Stomach (tissue), 8 donors: ENCODE measurements around the gene SSH3. TPM values are rescaled to one million over a fixed set of nuclear protein-coding genes. Genes with fewer than 3 reads are reported as not detected.

Experiments used
- polyA plus RNA-seq, 3 donors: library from polyadenylated mRNA; stranded (reverse); fragments of 200-250 nt; gene quantifications; one replicate each; pipeline ENCODE4 v1.2.3, GENCODE V29; 2013
- small RNA-seq, 4 donors: library from RNA; depleted of rRNA; stranded (forward); fragments of <200 nt; gene quantifications; one replicate each; pipeline ENCODE3, GENCODE V24; 2016
- total RNA-seq, 5 donors: library from RNA; depleted of rRNA; stranded (reverse); fragments of >200 nt; gene quantifications; one replicate each; pipeline versions ENCODE4 v1.1.0 to v1.2.3, GENCODE V29; 2014 to 2016
- donor health status: healthy with polysubstance abuse.
- donor health status: Bipolar disorder and iron deficiency.
- donor health status: healthy.

The SSH3 gene
- total and polyA plus RNA-seq, 8 donors, result 18.8 to 217 (median 34.9) TPM

Small RNA genes lying within 50 kb of the gene (small RNA-seq; reads per million reads assigned to genes)
- 0 reads per million in 4 donors for gene RN7SKP239

Other genes starting within 250 kb of the SSH3 start
- 10 to 100 TPM in 2 of 5 donors, 1 to 10 TPM in 3; 1.2 to 41.2 (median 9.4) TPM for gene RHOD, start 246.7 kb upstream of the SSH3 start, total RNA-seq
- 10 to 100 TPM; 34.4 to 46.8 (median 38.8) TPM for gene RHOD, start 246.7 kb upstream of the SSH3 start, polyA plus RNA-seq
- gene KDM2A, start 184.3 kb upstream of the SSH3 start, total RNA-seq, result 100 to 1,000 TPM in 3 of 5 donors, 10 to 100 TPM in 2; 50.7 to 125 (median 110) TPM
- 10 to 100 TPM; 15.4 to 24.9 (median 20.0) TPM for gene KDM2A, start 184.3 kb upstream of the SSH3 start, polyA plus RNA-seq
- gene GRK2, start 37.1 kb upstream of the SSH3 start, total RNA-seq, result 100 to 1,000 TPM in 4 of 5 donors, 10 to 100 TPM in 1; 53.8 to 266 (median 131) TPM
- 10 to 100 TPM; 44.0 to 59.4 (median 46.5) TPM for gene GRK2, start 37.1 kb upstream of the SSH3 start, polyA plus RNA-seq
- 10 to 100 TPM; 24.6 to 96.4 (median 42.6) TPM for gene ANKRD13D, start 14.2 kb upstream of the SSH3 start, total RNA-seq
- gene ANKRD13D, start 14.2 kb upstream of the SSH3 start, polyA plus RNA-seq, result 10 to 100 TPM; 18.5 to 61.3 (median 30.9) TPM
- gene POLD4, start 50.0 kb downstream of the SSH3 start, total RNA-seq, result 100 to 1,000 TPM in 1 of 5 donors, 10 to 100 TPM in 4; 13.8 to 117 (median 54.8) TPM
- gene POLD4, start 50.0 kb downstream of the SSH3 start, polyA plus RNA-seq, result 100 to 1,000 TPM; 129 to 316 (median 153) TPM
- gene CLCF1, start 70.1 kb downstream of the SSH3 start, total RNA-seq, result 10 to 100 TPM in 3 of 5 donors, 1 to 10 TPM in 1, not detected in 1; 2.6 to 69.2 (median 17.8) TPM
- gene CLCF1, start 70.1 kb downstream of the SSH3 start, polyA plus RNA-seq, result 1 to 10 TPM; 2.7 to 5.4 (median 3.2) TPM
- gene RAD9A, start 88.5 kb downstream of the SSH3 start, total RNA-seq, result 10 to 100 TPM in 4 of 5 donors, 1 to 10 TPM in 1; 7.0 to 88.9 (median 29.5) TPM
- gene RAD9A, start 88.5 kb downstream of the SSH3 start, polyA plus RNA-seq, result 10 to 100 TPM; 11.8 to 30.3 (median 17.0) TPM
- 100 to 1,000 TPM in 2 of 5 donors, 10 to 100 TPM in 3; 28.6 to 229 (median 97.9) TPM for gene PPP1CA, start 98.3 kb downstream of the SSH3 start, total RNA-seq
- gene PPP1CA, start 98.3 kb downstream of the SSH3 start, polyA plus RNA-seq, result 100 to 1,000 TPM; 109 to 203 (median 153) TPM
- gene TBC1D10C, start 100.6 kb downstream of the SSH3 start, total RNA-seq, result 10 to 100 TPM in 1 of 5 donors, 1 to 10 TPM in 3, under 1 TPM in 1; 0.29 to 12.0 (median 3.5) TPM
- gene TBC1D10C, start 100.6 kb downstream of the SSH3 start, polyA plus RNA-seq, result 1 to 10 TPM; 2.8 to 6.1 (median 5.5) TPM
- gene CARNS1, start 112.1 kb downstream of the SSH3 start, total RNA-seq, result 10 to 100 TPM in 3 of 5 donors, 1 to 10 TPM in 1, under 1 TPM in 1; 0.29 to 33.3 (median 15.4) TPM
- gene CARNS1, start 112.1 kb downstream of the SSH3 start, polyA plus RNA-seq, result 1 to 10 TPM in 2 of 3 donors, under 1 TPM in 1; 0.88 to 3.4 (median 2.4) TPM
- gene RPS6KB2, start 125.0 kb downstream of the SSH3 start, total RNA-seq, result 100 to 1,000 TPM in 2 of 5 donors, 10 to 100 TPM in 3; 29.7 to 434 (median 82.3) TPM
- gene RPS6KB2, start 125.0 kb downstream of the SSH3 start, polyA plus RNA-seq, result 10 to 100 TPM; 49.3 to 74.1 (median 68.9) TPM
- gene PTPRCAP, start 134.2 kb downstream of the SSH3 start, total RNA-seq, result 10 to 100 TPM in 1 of 5 donors, 1 to 10 TPM in 2, not detected in 2; 1.7 to 15.2 (median 3.5) TPM
- gene PTPRCAP, start 134.2 kb downstream of the SSH3 start, polyA plus RNA-seq, result 10 to 100 TPM in 2 of 3 donors, 1 to 10 TPM in 1; 4.5 to 25.3 (median 20.2) TPM
- 100 to 1,000 TPM in 2 of 5 donors, 10 to 100 TPM in 3; 48.3 to 160 (median 82.2) TPM for gene CORO1B, start 139.9 kb downstream of the SSH3 start, total RNA-seq
- 100 to 1,000 TPM in 2 of 3 donors, 10 to 100 TPM in 1; 84.4 to 125 (median 104) TPM for gene CORO1B, start 139.9 kb downstream of the SSH3 start, polyA plus RNA-seq
- gene GPR152, start 149.2 kb downstream of the SSH3 start, total RNA-seq, result not detected
- not detected for gene GPR152, start 149.2 kb downstream of the SSH3 start, polyA plus RNA-seq
- gene CABP4, start 151.8 kb downstream of the SSH3 start, total RNA-seq, result under 1 TPM in 3 of 5 donors, not detected in 2; 0.43 to 0.73 (median 0.45) TPM
- 1 to 10 TPM in 2 of 3 donors, under 1 TPM in 1; 0.50 to 1.7 (median 1.7) TPM for gene CABP4, start 151.8 kb downstream of the SSH3 start, polyA plus RNA-seq
- gene TMEM134, start 165.7 kb downstream of the SSH3 start, total RNA-seq, result 100 to 1,000 TPM in 3 of 5 donors, 10 to 100 TPM in 2; 57.6 to 392 (median 174) TPM
- 100 to 1,000 TPM; 118 to 130 (median 126) TPM for gene TMEM134, start 165.7 kb downstream of the SSH3 start, polyA plus RNA-seq
- 100 to 1,000 TPM in 1 of 5 donors, 10 to 100 TPM in 4; 36.4 to 140 (median 60.7) TPM for gene AIP, start 179.5 kb downstream of the SSH3 start, total RNA-seq
- gene AIP, start 179.5 kb downstream of the SSH3 start, polyA plus RNA-seq, result 10 to 100 TPM; 75.5 to 86.6 (median 84.2) TPM
- gene PITPNM1, start 201.8 kb downstream of the SSH3 start, total RNA-seq, result 100 to 1,000 TPM in 1 of 5 donors, 10 to 100 TPM in 4; 12.3 to 133 (median 42.4) TPM
- 10 to 100 TPM; 15.9 to 18.9 (median 17.3) TPM for gene PITPNM1, start 201.8 kb downstream of the SSH3 start, polyA plus RNA-seq
- 10 to 100 TPM in 4 of 5 donors, 1 to 10 TPM in 1; 8.3 to 68.3 (median 52.7) TPM for gene CDK2AP2, start 204.6 kb downstream of the SSH3 start, total RNA-seq
- 10 to 100 TPM; 60.9 to 95.9 (median 74.7) TPM for gene CDK2AP2, start 204.6 kb downstream of the SSH3 start, polyA plus RNA-seq
- not detected for gene CABP2, start 219.9 kb downstream of the SSH3 start, total RNA-seq
- gene CABP2, start 219.9 kb downstream of the SSH3 start, polyA plus RNA-seq, result not detected